ENCODE measurements around the gene RAB1B.
"Not testable (repeated sequence)": the region's sequence is repeated elsewhere in the genome, so short reads cannot be mapped to it uniquely, and the experiment has no call there.

Gene RAB1B

DNA sequence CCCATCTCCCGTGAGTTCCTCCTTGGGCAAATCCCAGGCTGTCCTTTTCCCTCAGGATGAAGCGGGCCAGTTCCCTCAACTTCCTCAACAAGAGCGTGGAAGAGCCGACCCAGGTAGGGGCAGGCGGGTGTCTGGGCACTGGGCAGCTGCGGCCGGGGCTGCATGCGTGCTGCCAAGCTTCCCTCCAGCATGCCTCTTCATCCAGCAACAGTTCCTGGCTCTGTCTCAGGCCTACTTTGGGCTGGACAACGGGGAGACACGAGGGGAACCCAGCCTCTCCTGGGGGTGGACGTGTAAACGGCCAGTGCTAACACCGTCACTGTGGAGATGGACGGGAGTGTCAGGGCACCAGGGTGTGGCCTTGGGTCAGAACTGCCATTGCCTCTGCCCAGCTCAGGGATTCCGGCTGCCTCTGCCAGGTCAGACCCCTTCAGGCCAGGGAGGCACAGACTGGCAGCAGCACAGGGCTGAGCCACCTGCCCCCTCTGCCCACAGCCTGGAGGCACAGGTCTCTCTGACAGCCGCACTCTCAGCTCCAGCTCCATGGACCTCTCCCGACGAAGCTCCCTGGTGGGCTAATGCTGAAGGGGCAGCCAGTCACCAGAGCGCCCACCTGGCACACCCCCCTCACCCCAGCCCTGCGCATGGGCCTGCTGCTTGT is 1.9 kb upstream of the RAB1B start:
- in situ Hi-C loops (cut with MboI; ENCODE audit: low sequenced_read_pairs): no loop called here

DNA sequence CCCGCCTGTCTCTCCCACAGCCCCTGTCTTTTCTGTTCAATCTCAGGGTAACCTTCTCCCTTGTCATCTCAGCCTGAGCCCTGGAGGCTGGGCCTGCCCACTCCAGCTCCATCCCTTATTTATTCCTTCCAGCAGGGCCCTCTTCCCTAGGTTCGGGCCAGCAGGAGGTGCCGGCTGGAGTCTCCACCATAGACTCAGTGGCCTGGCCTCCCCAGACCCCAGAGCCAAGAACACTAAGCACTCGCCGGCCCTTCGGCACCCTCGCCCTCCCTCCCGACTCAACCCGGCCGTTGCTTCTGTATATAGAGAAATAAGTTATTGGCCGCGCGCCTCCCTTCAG is 1.4 kb upstream of the RAB1B start:
- in situ Hi-C loops (cut with MboI; ENCODE audit: low sequenced_read_pairs): no loop called here

DNA sequence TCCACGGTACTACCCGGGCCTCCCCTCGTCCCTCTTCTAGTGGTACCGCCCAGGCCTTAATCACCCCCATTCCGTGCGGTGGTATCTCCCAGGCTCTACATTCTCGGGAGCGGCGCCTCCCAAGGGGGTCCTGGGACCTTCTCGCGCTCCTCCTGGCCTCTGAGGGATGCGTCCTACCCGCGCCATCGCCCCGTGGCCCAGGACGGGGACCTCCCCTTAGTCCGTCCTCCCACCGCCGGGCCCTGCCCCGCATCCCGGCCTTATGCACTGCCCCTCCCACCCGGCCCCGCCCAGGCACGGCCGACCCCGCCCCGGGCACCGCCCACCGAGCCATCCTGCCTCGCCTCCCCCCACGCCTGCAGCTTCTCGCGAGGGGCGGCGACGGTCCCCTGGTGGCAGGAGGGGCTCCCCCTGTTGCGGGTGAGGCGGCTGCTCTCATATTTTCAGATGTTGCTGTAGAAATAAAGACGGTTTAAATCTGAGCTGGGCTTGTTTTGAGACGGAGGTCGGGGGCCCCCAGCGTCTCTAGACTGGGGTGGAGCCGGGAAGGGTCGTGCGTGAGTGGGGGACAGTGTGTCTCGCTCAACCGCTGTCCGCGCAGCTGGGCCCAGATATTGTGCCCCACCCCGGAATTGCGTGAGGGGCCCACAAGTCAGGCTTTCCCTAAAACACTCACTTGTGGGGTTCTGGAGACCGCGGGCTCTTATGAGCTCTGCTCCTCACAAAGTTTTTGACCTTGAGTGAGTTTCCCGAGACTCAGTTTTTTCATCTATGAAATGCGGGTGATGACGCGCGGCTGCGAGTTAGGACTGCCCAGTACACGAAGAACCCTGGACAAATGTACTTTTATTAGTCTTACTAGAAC is 828 bp upstream of the RAB1B start:
- in situ Hi-C loops (cut with MboI; ENCODE audit: low sequenced_read_pairs): no loop called here

DNA sequence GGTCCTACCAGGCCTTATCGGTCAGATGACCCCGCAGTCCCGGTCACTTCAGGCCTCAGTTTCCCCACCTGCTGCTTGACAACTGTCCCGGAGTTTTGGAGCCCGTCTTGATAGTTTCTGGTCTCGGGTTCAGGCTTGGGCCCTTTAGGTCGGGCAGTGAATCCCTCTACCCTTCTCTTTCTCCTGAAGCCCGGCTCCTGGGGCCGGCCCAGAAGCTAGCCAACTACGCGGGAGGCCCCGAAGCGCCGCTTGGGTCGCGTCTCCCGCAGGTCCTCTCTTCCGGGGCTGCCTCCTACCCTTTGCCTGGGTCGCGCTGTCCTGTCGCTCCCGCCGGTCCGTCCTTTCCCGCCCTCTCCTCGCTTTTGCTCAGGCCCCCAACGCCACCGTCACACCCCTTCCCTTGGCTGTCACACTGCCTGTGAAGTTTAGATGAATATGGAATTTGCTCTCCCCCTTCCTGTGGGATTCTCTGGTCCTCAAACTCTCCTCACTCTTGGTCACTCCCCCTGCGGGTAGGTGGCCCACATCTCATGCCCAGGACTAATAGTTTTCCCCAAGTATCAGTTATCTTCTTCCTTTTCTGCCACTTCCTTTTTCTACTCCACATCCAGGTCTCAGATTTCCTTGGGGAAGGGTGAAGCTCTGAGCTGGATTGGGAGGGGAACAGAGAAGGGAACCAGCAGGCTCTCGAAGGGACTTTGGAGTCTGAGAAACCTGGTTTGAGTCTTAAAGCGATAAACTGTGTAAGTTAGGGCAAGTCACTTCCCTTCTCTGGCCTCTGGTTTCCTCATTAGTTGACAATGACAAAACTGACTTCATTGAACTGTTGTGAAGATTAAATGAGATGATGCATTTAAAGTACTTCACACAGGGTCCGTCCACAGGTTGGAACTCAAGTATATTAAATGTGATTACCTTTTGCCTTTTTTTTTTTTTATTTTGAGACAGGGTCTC is 790 bp downstream of the RAB1B start:
- in situ Hi-C loops (cut with MboI; ENCODE audit: low sequenced_read_pairs): no loop called here

DNA sequence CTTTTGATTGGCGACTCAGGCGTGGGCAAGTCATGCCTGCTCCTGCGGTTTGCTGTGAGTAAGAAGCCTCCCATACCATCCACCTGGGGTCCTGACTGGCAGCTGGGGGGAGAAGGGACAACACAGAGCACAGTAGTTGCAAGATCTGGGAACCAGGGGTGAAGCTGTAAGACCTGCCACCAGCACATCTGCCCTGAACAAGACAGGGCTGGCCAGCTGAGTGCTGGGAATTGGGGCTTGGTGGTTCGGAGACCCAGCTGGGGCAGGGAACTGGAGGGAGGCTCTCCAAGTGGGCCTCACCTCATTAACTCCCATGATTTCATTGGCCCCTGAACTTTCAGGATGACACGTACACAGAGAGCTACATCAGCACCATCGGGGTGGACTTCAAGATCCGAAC is 3.4 kb downstream of the RAB1B start:
- in situ Hi-C loops (cut with MboI; ENCODE audit: low sequenced_read_pairs): no loop called here

DNA sequence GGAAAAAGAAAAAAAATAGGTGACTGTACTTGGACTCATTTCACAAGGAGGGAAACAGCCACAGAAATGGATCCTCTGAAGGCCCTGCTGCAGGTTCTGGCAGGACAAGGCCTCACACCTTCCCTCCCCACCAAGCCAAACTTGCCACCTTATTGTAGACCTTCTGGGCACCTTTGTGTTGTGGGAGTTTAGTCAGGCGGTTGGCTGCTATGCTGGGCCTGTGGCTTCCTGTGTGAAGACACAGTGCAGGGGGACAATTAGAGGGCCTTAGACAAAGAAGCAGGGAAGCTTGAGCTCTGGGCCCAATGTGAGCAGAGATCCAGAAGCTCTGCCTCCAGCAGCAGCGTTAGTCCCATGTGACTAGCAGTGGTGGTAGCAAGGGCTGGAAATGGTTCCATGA is 4.2 kb downstream of the RAB1B start:
- in situ Hi-C loops (cut with MboI; ENCODE audit: low sequenced_read_pairs): no loop called here

DNA sequence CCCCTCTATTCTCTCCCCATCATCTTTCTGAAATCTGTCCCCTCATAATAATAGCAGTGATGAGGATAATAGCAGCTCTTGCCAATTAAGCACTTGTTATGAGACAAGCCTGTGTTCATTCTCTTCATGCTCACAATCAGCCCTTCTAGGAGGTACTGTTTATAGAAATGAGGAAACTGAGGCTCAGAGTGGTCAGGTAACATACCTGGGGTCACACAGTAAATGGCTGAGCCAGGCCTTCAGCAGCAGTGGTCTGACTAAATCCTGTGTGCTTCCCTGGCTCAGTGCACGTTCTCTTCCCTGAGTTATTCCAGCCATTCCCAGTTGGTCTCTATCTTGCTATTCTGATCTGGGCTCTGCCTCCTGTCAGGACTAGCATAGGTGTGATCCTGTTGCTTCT is 5.8 kb downstream of the RAB1B start:
- in situ Hi-C loops (cut with MboI; ENCODE audit: low sequenced_read_pairs): no loop called here

DNA sequence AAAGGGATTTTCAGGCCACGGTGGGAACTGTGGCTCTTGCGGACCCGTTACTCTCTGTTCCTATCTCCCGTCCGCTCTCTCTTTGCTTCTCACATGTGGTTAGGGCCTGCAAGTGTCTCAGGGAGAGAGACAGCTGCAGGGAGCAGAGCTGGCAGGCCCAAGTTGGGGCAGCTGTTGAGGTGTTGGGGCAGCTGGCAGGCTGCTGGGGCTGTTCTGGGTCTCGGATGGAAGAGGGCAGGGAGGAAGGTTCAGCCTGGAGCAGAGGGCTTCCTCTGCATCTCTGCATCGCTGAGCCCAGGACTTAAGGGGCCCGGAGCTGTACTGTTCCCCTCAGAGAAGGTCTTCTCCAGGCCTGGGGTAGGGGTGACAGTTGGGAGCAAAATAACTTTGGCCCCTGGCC is 7.0 kb downstream of the RAB1B start:
- in situ Hi-C loops (cut with MboI; ENCODE audit: low sequenced_read_pairs): no loop called here

DNA sequence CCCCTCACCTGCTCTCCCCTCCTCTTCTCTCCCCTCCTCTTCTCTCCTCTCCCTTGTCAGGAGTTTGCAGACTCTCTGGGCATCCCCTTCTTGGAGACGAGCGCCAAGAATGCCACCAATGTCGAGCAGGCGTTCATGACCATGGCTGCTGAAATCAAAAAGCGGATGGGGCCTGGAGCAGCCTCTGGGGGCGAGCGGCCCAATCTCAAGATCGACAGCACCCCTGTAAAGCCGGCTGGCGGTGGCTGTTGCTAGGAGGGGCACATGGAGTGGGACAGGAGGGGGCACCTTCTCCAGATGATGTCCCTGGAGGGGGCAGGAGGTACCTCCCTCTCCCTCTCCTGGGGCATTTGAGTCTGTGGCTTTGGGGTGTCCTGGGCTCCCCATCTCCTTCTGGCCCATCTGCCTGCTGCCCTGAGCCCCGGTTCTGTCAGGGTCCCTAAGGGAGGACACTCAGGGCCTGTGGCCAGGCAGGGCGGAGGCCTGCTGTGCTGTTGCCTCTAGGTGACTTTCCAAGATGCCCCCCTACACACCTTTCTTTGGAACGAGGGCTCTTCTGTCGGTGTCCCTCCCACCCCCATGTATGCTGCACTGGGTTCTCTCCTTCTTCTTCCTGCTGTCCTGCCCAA is 7.7 kb downstream of the RAB1B start:
- in situ Hi-C loops (cut with MboI; ENCODE audit: low sequenced_read_pairs): no loop called here

DNA sequence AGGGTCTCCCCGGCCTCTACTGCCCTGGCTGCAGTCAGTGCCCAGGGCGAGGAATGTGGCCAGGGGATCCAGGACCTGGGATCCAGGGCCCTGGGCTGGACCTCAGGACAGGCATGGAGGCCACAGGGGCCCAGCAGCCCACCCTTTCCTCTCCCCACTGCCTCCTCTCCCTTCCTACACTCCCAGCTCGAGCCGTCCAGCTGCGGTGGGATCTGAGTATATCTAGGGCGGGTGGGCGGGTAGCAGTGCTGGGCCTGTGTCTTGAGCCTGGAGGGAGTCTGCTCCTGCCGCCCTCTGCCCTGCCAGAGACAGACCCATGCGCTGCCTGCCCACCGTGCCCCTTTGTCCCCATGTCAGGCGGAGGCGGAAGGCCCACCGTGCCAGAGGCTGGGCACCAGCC is 8.2 kb downstream of the RAB1B start:
- in situ Hi-C loops (cut with MboI; ENCODE audit: low sequenced_read_pairs): not testable (repeated sequence)

DNA sequence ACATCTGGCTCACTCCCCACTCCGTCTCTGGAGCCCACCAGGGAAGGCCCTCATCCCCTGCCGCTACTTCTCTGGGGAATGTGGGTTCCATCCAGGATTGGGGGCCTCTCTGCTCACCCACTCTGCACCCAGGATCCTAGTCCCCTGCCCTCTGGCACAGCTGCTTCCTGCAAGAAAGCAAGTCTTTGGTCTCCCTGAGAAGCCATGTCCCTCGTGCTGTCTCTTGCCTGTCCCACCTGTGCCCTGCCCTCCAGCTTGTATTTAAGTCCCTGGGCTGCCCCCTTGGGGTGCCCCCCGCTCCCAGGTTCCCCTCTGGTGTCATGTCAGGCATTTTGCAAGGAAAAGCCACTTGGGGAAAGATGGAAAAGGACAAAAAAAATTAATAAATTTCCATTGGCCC is 8.6 kb downstream of the RAB1B start:
- in situ Hi-C loops (cut with MboI; ENCODE audit: low sequenced_read_pairs): not testable (repeated sequence)

DNA sequence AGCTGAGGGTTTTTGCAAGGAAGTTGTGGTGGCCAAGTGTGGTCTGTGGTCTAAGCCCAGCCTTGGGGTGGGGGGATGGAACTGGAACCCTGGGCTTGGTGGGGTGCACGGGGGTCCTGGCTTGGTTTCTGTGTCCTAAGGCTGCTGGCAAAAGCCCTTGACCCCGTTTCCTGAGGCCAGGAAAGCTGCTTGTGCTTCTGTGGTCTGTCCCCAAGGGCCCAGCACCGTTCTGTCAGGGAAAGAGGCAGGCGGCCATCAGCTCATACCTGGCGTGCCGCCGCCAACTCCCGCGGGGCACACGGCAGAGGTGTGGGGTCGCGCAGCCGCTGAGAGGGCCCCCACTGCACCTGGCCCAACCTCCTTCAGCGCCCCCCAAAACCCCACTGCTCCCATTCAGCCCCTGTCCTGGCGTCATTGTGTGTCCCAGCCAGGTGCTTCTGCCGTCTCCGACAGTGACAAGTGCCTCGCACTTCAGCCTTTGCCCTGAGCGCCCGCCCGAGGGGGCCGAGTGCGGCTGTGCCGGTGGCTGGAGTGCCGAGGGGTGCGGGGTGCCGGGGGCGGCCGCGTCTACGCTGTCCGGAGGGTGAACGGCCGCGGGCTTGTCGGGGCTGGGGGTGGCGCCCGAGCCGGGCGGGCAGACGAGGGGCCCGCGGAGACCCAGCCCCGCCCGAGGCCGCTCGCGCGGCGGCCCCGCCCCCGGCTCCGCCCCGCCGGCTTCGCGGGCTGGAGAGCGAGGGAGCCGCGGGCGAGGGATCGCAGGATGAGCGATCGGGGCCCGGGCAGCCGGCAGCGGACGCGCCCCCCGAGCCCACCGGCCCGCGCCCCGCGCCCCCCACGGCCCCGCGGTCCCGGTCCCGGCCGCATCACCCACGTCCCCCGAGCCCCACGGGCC is 9.3 kb downstream of the RAB1B start, which contains the start of gene CNIH2:
Gene CNIH2, plus strand, starts transcription at position 705 of the 892 bp plus-strand sequence. CDS start 282 bp downstream, outside the sequence.
- in situ Hi-C loops (cut with MboI; ENCODE audit: low sequenced_read_pairs): no loop called here

DNA sequence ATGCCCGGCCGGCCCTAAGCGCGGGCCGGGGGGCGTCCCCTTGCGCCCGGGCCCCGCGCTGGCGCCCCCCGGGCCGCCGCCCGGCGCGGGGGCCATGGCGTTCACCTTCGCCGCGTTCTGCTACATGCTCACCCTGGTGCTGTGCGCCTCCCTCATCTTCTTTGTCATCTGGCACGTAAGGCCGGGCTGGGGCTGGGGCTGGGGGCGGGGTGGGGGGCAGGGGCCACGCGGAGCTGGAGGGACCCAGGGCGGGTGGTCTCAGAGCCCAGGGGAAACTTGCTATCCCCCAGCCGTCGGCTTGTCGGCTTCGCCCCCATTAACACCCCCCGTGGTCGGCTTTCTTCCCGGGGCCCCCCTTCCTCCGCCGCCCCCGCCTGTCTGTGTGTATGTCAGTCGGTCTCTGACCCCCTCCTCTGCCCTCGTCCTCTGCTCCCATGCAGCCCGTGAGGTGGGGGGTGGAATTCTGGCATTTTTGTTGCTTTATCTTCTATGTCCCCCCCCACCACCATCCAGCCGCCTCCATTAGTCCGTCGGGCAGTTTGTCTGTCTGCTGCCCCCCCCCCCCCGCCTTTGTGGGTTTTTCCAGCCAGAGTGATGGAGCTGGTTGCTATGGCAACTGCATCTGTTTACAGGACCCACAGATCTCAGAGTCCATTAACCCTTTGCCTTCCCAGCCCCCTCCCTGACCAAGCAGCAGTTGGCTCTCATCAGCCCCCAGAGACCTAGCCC is 10.1 kb downstream of the RAB1B start:
- in situ Hi-C loops (cut with MboI; ENCODE audit: low sequenced_read_pairs): no loop called here

DNA sequence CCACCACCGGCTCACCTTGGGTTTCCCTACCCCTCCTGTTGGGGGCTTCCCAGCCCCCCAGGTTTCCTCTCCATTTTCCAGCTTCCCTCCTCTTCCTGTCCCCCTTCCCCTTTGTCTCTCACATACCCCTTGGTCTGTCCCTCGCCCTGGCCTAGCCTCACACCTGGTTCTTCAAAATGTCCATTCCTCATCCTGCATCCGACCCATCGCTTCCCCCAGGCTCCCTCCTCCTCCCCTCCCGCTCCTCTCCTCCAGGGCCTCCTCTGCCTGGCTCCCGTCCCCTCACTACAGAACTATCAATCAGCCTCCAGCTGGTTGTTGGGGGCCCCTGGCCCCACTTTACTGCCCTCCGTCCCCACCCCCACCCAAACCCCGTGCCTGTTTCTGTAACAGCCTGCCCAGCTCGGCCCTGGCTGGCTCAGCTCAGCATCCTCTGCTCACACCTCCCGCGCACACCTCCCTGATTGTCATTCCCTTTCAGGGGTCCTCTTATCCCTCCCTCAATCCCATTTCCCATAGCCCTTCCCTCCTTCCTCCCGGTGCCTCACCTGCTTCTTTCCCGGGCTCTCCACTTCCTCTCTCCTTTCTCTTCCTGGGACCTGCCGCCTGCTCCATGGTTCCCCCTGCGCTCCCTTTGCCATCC is 10.8 kb downstream of the RAB1B start:
- in situ Hi-C loops (cut with MboI; ENCODE audit: low sequenced_read_pairs): no loop called here

DNA sequence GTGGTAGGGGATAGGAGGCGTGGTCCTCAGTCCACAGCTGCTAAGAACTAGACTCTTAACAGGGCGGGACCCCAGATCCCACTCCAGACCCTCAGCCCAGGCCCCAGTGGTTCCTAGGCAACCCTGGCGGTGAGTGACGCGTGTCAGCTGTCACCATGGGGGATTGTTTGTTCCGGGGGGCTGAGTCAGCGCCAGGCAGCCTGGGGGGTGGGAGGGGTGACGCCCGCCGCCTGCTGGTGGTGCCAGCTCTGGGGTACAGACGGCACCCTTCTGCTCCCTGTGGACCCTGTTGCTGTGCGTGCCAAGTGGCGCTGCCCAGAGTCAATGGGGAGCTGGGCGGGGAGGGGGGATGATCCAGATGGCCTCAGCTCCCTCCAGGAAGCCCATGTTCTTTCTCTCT is 12.0 kb downstream of the RAB1B start:
- in situ Hi-C loops (cut with MboI; ENCODE audit: low sequenced_read_pairs): no loop called here

DNA sequence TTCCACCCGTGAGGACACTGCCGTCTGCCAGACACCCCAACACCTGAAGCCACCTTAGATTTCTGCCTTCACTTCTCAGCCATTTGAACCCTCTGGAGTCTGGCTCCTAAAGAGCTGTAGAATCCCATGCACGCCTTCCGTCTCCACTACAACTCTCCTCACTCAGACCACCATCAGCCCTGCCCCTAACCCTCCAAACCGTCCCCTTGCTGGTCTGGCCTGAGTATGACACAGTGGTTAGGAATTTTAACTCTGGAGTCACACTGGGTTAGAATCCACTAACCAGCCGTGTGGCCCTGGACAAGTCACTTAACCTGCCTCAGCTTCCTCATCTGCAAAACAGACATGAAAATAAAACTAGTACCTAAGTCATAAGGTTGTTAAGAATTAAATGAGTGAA is 12.6 kb downstream of the RAB1B start:
- in situ Hi-C loops (cut with MboI; ENCODE audit: low sequenced_read_pairs): no loop called here

DNA sequence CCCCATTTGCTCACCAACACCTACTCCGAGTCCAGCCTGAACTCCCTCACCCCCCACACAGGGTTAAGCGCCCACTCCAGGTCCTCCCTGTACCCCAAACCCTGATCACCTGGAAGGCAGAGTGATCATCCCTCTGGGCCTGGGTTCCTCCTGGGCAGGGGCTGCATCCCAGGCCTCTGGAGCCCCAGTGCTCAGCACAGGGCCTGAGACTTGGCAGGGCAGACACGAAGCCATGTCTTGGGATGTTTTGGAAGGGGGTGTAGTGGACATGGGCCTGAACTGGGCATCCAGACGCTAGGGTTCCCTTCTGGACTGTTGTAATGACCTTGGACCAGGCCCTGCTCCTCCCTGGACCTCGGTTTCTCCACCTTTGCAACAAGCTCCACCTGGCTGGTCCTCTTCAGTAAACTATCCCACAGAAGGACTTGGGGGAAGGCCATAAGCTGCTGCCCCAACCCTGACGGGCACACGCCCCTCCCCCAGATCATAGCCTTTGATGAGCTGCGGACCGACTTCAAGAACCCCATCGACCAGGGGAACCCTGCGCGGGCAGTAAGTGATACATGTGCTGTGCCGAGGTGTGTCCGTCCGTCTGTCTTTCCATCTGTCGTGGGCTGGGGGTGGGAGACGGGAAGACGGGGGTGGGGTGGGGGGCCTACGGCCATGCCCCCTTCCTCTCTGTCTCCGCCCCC is 13.5 kb downstream of the RAB1B start:
- in situ Hi-C loops (cut with MboI; ENCODE audit: low sequenced_read_pairs): no loop called here

Measured in HL-60/S4 (cell line).